ENCODE data around the gene DCC. TPM values are rescaled to one million over a fixed set of nuclear protein-coding genes. Genes with fewer than 3 reads are reported as not detected.

Gene DCC
- total RNA-seq, 1 donor from 2014 or later, result 5.6 TPM

- TF ChIP-seq CTCF (IDR thresholded peaks at IDR 0.05; ENCODE audit: partially characterized antibody, unreplicated experiment), result no peak
- peaks cover 2% of the 10 kb centered on the region for H3K9me3 Mint-ChIP-seq (ENCODE audit: unreplicated experiment)
- H3K27ac Mint-ChIP-seq (ENCODE audit: unreplicated experiment), result no peak overlapping the region
- H3K36me3 Mint-ChIP-seq (ENCODE audit: unreplicated experiment), result no peaks in the 10 kb centered on the region
- no peak for DNase-seq
- H3K4me3 Mint-ChIP-seq (ENCODE audit: unreplicated experiment), result no peak overlapping the region
- H3K4me1 Mint-ChIP-seq (ENCODE audit: low read depth, unreplicated experiment), result peaks cover 9% of the 10 kb centered on the region
- H3K27me3 Mint-ChIP-seq (ENCODE audit: unreplicated experiment), result no peaks in the 10 kb centered on the region
Observed at GRCh38 chr18:53131001-53131400, 791.0 kb downstream of the DCC start.

GRCh38 chr18:53134711-53135110, 794.7 kb downstream of the DCC start:
- peaks cover 6% of the 10 kb centered on the region for H3K4me1 Mint-ChIP-seq (ENCODE audit: low read depth, unreplicated experiment)
- no peak for TF ChIP-seq CTCF (IDR thresholded peaks at IDR 0.05; ENCODE audit: partially characterized antibody, unreplicated experiment)
- no peaks in the 10 kb centered on the region for H3K27me3 Mint-ChIP-seq (ENCODE audit: unreplicated experiment)
- H3K27ac Mint-ChIP-seq (ENCODE audit: unreplicated experiment), result no peak overlapping the region
- no peak overlapping the region for H3K4me3 Mint-ChIP-seq (ENCODE audit: unreplicated experiment)
- H3K9me3 Mint-ChIP-seq (ENCODE audit: unreplicated experiment), result peaks cover 2% of the 10 kb centered on the region
- DNase-seq, result no peak
- H3K36me3 Mint-ChIP-seq (ENCODE audit: unreplicated experiment), result peaks cover 3% of the 10 kb centered on the region

GRCh38 chr18:53135654-53136053, 795.7 kb downstream of the DCC start:
- H3K27ac Mint-ChIP-seq (ENCODE audit: unreplicated experiment), result no peak overlapping the region
- no peak overlapping the region for H3K4me3 Mint-ChIP-seq (ENCODE audit: unreplicated experiment)
- H3K27me3 Mint-ChIP-seq (ENCODE audit: unreplicated experiment), result no peaks in the 10 kb centered on the region
- DNase-seq, result no peak
- peaks cover 2% of the 10 kb centered on the region for H3K4me1 Mint-ChIP-seq (ENCODE audit: low read depth, unreplicated experiment)
- H3K9me3 Mint-ChIP-seq (ENCODE audit: unreplicated experiment), result peaks cover 2% of the 10 kb centered on the region
- peaks cover 3% of the 10 kb centered on the region for H3K36me3 Mint-ChIP-seq (ENCODE audit: unreplicated experiment)
- no peak for TF ChIP-seq CTCF (IDR thresholded peaks at IDR 0.05; ENCODE audit: partially characterized antibody, unreplicated experiment)

GRCh38 chr18:53139746-53140500, 799.9 kb downstream of the DCC start:
- Mint-ChIP-seq H3K27ac (ENCODE audit: unreplicated experiment) (no peak overlapping the region), H3K4me1 (ENCODE audit: low read depth, unreplicated experiment) (no peaks in the 10 kb centered on the region)

More at GRCh38 chr18:53139746-53140500, 799.9 kb downstream of the DCC start:
- Mint-ChIP-seq H3K9me3 (ENCODE audit: unreplicated experiment) (peaks cover 2% of the 10 kb centered on the region), H3K27me3 (ENCODE audit: unreplicated experiment) (no peaks in the 10 kb centered on the region), H3K36me3 (ENCODE audit: unreplicated experiment) (peaks cover 3% of the 10 kb centered on the region), H3K4me3 (ENCODE audit: unreplicated experiment) (no peak overlapping the region)
- DNase-seq, result no peak
- TF ChIP-seq CTCF (IDR thresholded peaks at IDR 0.05; ENCODE audit: partially characterized antibody, unreplicated experiment), result no peak
